Raji (cell line): ENCODE measurements around the gene SLC29A2.
A peak's percentile ranks its signal among the peaks of the same experiment; 100 is the strongest.

Experiments used
- POLR2A ChIP-seq: IDR thresholded peaks from 2 replicates; pipeline ENCODE4 v1.6.1; 2011; ENCODE audit warnings: low read depth, low read length, control low read depth; ENCODE audit not compliant: insufficient read depth

SLC29A2 gene

GRCh38 chr11:66318600-66318970 is 53.0 kb downstream of the SLC29A2 start:
- no peak for TF ChIP-seq POLR2A

GRCh38 chr11:66317723-66318599 is 53.6 kb downstream of the SLC29A2 start:
- TF ChIP-seq POLR2A = no peak

- TF ChIP-seq POLR2A = 0 out of 2 replicates have a peak, but pooled peaks have one; percentile 20
Measured at GRCh38 chr11:66317322-66317722, 54.2 kb downstream of the SLC29A2 start.

GRCh38 chr11:66316849-66317251 is 54.7 kb downstream of the SLC29A2 start, which contains the start of gene CD248:
CD248 (minus strand) TSS chr11:66317044; CDS start chr11:66317027, 17 bp downstream.
- TF ChIP-seq POLR2A = no peak

GRCh38 chr11:66315921-66316811 is 55.4 kb downstream of the SLC29A2 start:
- no peak for TF ChIP-seq POLR2A

GRCh38 chr11:66315498-66315885 is 56.1 kb downstream of the SLC29A2 start:
- no peak for TF ChIP-seq POLR2A

GRCh38 chr11:66314561-66315497 is 56.7 kb downstream of the SLC29A2 start:
- TF ChIP-seq POLR2A = no peak

- no peak for TF ChIP-seq POLR2A
Measured at GRCh38 chr11:66314186-66314501, 57.4 kb downstream of the SLC29A2 start.

GRCh38 chr11:66313321-66314185 is 58.0 kb downstream of the SLC29A2 start:
- TF ChIP-seq POLR2A = no peak

- no peak; the same call in 1 of the 2 replicates for TF ChIP-seq POLR2A
Measured at GRCh38 chr11:66312549-66313320, 58.8 kb downstream of the SLC29A2 start.
